Gastroesophageal sphincter (tissue), 4 donors: ENCODE measurements around the gene WFDC10B. TPM values are rescaled to one million over a fixed set of nuclear protein-coding genes. Genes with fewer than 3 reads are reported as not detected.

Experiments used
- ATAC-seq: fragments of 150-250 bp; one replicate; pipeline ENCODE4 v1.9.1; 2016; ENCODE audit warnings: mild to moderate bottlenecking, moderate library complexity
- H3K27ac ChIP-seq, 4 donors: fragments of 200-600 bp; sonication (generic) in 3 of 4; 1 replicate in 3 of 4; 2 replicates in 1 of 4; pipeline ENCODE4 v1.5.1; 2016 to 2019
- H3K27me3 ChIP-seq: fragments of 200-600 bp; sonication (generic); one replicate; pipeline ENCODE4 v1.5.1; 2019
- H3K36me3 ChIP-seq, 2 donors: fragments of 200-600 bp; sonication (generic); one replicate each; pipeline ENCODE4 v1.5.1; 2019; ENCODE audit warnings: control low read depth in 1 of 2
- H3K4me1 ChIP-seq, 3 donors: fragments of 200-600 bp; sonication (generic); 1 replicate in 2 of 3; 2 replicates in 1 of 3; pipeline ENCODE4 v1.5.1; 2016 to 2019; ENCODE audit warnings: control low read depth in 2 of 3
- H3K4me3 ChIP-seq, 2 donors: fragments of 200-600 bp; sonication (generic); one replicate each; pipeline ENCODE4 v1.5.1; 2019; ENCODE audit warnings: mild to moderate bottlenecking in 1 of 2, moderate library complexity in 1 of 2
- H3K9me3 ChIP-seq, 3 donors: fragments of 200-600 bp; sonication (generic); one replicate each; pipeline ENCODE4 v1.5.1; 2017 to 2019; ENCODE audit warnings: control low read depth in 2 of 3
- CTCF ChIP-seq, 4 experiments: fragments of 200-600 bp in 2 of 4; fragments of 450-650 bp in 2 of 4; sonication (generic) in 1 of 4; IDR thresholded peaks; one replicate each; pipeline ENCODE4 v1.5.1; 2017 to 2019; ENCODE audit warnings: antibody characterized with exemption in 4 of 4, mild to moderate bottlenecking in 2 of 4, moderate library complexity in 2 of 4
- EP300 ChIP-seq: sonication (generic); formaldehyde crosslinking; IDR thresholded peaks from one replicate; pipeline ENCODE4 v1.6.1; 2017; ENCODE audit warnings: antibody characterized with exemption, mild to moderate bottlenecking
- POLR2A ChIP-seq, 2 donors: fragments of 450-650 bp; IDR thresholded peaks; one replicate each; pipeline ENCODE4 v1.6.1; 2017; ENCODE audit warnings: antibody characterized with exemption in 2 of 2, mild to moderate bottlenecking in 2 of 2, moderate library complexity in 1 of 2
- POLR2AphosphoS5 ChIP-seq: sonication (generic); formaldehyde crosslinking; IDR thresholded peaks from one replicate; pipeline ENCODE4 v1.6.1; 2017; ENCODE audit warnings: antibody characterized with exemption
- whole genome bisulfite sequencing, 2 donors: methylation state at CpG; one replicate each; pipeline ENCODE4 v1.1.5; 2018; ENCODE audit warnings: low coverage in 1 of 2; 5-methylcytosine and 5-hydroxymethylcytosine counted together
- small RNA-seq, 4 donors: library from RNA; depleted of rRNA; stranded (forward); fragments of <200 nt; gene quantifications; one replicate each; pipeline ENCODE3, GENCODE V24; 2016
- total RNA-seq, 4 donors: library from RNA; depleted of rRNA; stranded (reverse); fragments of >200 nt; gene quantifications; one replicate each; pipeline ENCODE4 v1.1.0, GENCODE V29; 2016

Gene WFDC10B
- total RNA-seq, 4 donors from 2014 or later = not detected

DNA sequence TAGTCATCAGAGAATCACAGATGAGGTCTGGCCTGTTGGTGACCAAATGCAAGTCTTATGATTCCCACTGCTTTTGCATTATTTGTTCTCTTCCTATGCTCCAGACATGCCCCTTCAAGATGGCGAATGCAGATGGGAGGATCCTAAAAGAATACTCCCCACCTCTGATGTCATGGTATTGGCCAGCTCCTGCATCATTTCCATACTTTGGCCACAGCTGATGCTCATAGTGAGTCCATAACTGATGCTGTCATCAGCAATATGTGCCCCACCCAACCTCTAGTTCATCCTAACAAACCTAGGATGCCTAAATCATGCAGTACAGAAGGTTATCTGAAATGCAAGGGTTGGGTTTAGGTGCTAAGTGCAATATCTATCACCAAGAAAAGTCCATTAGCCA lies 68.3 kb downstream of the WFDC10B start:
- Histone ChIP-seq H3K36me3 (no peaks in the 10 kb centered on the region), H3K4me1 (no peaks in the 10 kb centered on the region), H3K27ac (no peak overlapping the region), H3K4me3 (no peak overlapping the region), H3K27me3 (no peaks in the 10 kb centered on the region), H3K9me3 (no peaks in the 10 kb centered on the region)
- TF ChIP-seq POLR2A (IDR thresholded peaks at IDR 0.05) (no peak), POLR2AphosphoS5 (no peak), CTCF (IDR thresholded peaks at IDR 0.05) (no peak), EP300 (no peak)
- WGBS, 2 donors = 80% methylated on average over 1 of the region's 1 CpG; no CpG with 5 or more reads in 1 of the 2 donors
- no peak for ATAC-seq

Small RNA genes within 50 kb of the gene (small RNA-seq; reads per million reads assigned to genes)
- gene MIR3617 (0 to 0.26 (median 0) reads per million in 4 donors), gene SPINT5P (0 reads per million in 4 donors)

Other genes with a start within 250 kb of the WFDC10B start
- gene WFDC2, start 235.3 kb downstream of the WFDC10B start, total RNA-seq = 10 to 100 TPM in 1 of 4 donors, 1 to 10 TPM in 2, not detected in 1; 7.0 to 21.9 (median 9.3) TPM
- gene SPINT3, start 189.4 kb downstream of the WFDC10B start, total RNA-seq = not detected
- not detected for gene WFDC6, start 165.5 kb downstream of the WFDC10B start, total RNA-seq
- not detected for gene EPPIN, start 157.6 kb downstream of the WFDC10B start, total RNA-seq
- not detected for gene WFDC8, start 125.7 kb downstream of the WFDC10B start, total RNA-seq
- not detected for gene WFDC10A, start 75.3 kb downstream of the WFDC10B start, total RNA-seq
- not detected for gene WFDC9, start 73.7 kb downstream of the WFDC10B start, total RNA-seq
- gene WFDC11, start 34.8 kb downstream of the WFDC10B start, total RNA-seq = not detected
- gene WFDC13, start 3.0 kb downstream of the WFDC10B start, total RNA-seq = not detected
- gene SPINT4, start 17.3 kb upstream of the WFDC10B start, total RNA-seq = not detected
- gene WFDC3, start 86.9 kb upstream of the WFDC10B start, total RNA-seq = 1 to 10 TPM in 1 of 4 donors, not detected in 3; 2.3 TPM
- gene DNTTIP1, start 86.9 kb upstream of the WFDC10B start, total RNA-seq = 10 to 100 TPM; 21.8 to 33.3 (median 27.8) TPM
- gene UBE2C, start 107.6 kb upstream of the WFDC10B start, total RNA-seq = under 1 TPM in 1 of 4 donors, not detected in 3; 0.72 TPM
- 1 to 10 TPM in 3 of 4 donors, not detected in 1; 1.0 to 6.3 (median 1.3) TPM for gene TNNC2, start 122.3 kb upstream of the WFDC10B start, total RNA-seq
- 10 to 100 TPM; 45.9 to 76.3 (median 59.7) TPM for gene SNX21, start 128.8 kb upstream of the WFDC10B start, total RNA-seq
- gene ACOT8, start 152.4 kb upstream of the WFDC10B start, total RNA-seq = 10 to 100 TPM; 27.2 to 49.8 (median 29.9) TPM
- 1 to 10 TPM; 2.8 to 5.0 (median 4.4) TPM for gene ZSWIM3, start 152.6 kb upstream of the WFDC10B start, total RNA-seq
- gene ZSWIM1, start 176.2 kb upstream of the WFDC10B start, total RNA-seq = 10 to 100 TPM in 1 of 4 donors, 1 to 10 TPM in 3; 6.6 to 11.9 (median 9.1) TPM
- gene SPATA25, start 182.6 kb upstream of the WFDC10B start, total RNA-seq = 1 to 10 TPM in 3 of 4 donors, not detected in 1; 4.2 to 7.9 (median 5.1) TPM
- gene NEURL2, start 186.2 kb upstream of the WFDC10B start, total RNA-seq = 10 to 100 TPM in 3 of 4 donors, 1 to 10 TPM in 1; 2.2 to 26.4 (median 17.0) TPM
- 10 to 100 TPM; 36.4 to 73.0 (median 56.6) TPM for gene CTSA, start 186.3 kb upstream of the WFDC10B start, total RNA-seq
- gene PLTP, start 207.1 kb upstream of the WFDC10B start, total RNA-seq = 100 to 1,000 TPM in 3 of 4 donors, 10 to 100 TPM in 1; 45.6 to 456 (median 177) TPM
- 10 to 100 TPM; 21.5 to 45.3 (median 39.2) TPM for gene PCIF1, start 229.7 kb upstream of the WFDC10B start, total RNA-seq